ENCODE data around the gene ESYT2. TPM values are rescaled to one million over a fixed set of nuclear protein-coding genes. Genes with fewer than 3 reads are reported as not detected.
A peak's percentile ranks its signal among the peaks of the same experiment; 100 is the strongest.

Gene ESYT2
- total RNA-seq, 2 donors from 2014 or later: 24.4 to 31.8 TPM

- Mint-ChIP-seq H3K9me3 (no peaks in the 10 kb centered on the region), H3K27ac (no peak overlapping the region), H3K4me3 (no peak overlapping the region), H3K36me3 (no peaks in the 10 kb centered on the region), H3K4me1 (ENCODE audit: low read depth in 2 of 2) (peaks cover 0 to 10% of the 10 kb centered on the region in 2 donors), H3K27me3 (no peaks in the 10 kb centered on the region)
- no peak for DNase-seq (ENCODE audit: low spot score)
- no peak for ATAC-seq
Measured at GRCh38 chr7:158771213-158771834, 58.0 kb downstream of the ESYT2 start.

GRCh38 chr7:158767707-158768106, 61.6 kb downstream of the ESYT2 start:
- Mint-ChIP-seq H3K4me1 (ENCODE audit: low read depth in 2 of 2) (peaks cover 0 to 6% of the 10 kb centered on the region in 2 donors), H3K9me3 (no peaks in the 10 kb centered on the region), H3K4me3 (no peak overlapping the region), H3K27ac (peak overlapping the region in 1 of 2 donors; percentile 12), H3K36me3 (no peaks in the 10 kb centered on the region), H3K27me3 (no peaks in the 10 kb centered on the region)
- DNase-seq (ENCODE audit: low spot score): no peak
- ATAC-seq: no peak

GRCh38 chr7:158766570-158767281, 62.6 kb downstream of the ESYT2 start:
- H3K36me3 Mint-ChIP-seq: no peaks in the 10 kb centered on the region
- peaks cover 0 to 6% of the 10 kb centered on the region in 2 donors for H3K4me1 Mint-ChIP-seq (ENCODE audit: low read depth in 2 of 2)
- no peaks in the 10 kb centered on the region for H3K9me3 Mint-ChIP-seq
- no peak overlapping the region for H3K4me3 Mint-ChIP-seq
- ATAC-seq (no peak), DNase-seq (ENCODE audit: low spot score) (no peak)
- peak overlapping the region; percentile 12 to 19 for H3K27ac Mint-ChIP-seq
- no peaks in the 10 kb centered on the region for H3K27me3 Mint-ChIP-seq

- Mint-ChIP-seq H3K4me1 (ENCODE audit: low read depth in 2 of 2) (peaks cover 0 to 4% of the 10 kb centered on the region in 2 donors), H3K4me3 (no peak overlapping the region), H3K36me3 (no peaks in the 10 kb centered on the region), H3K27me3 (no peaks in the 10 kb centered on the region), H3K9me3 (no peaks in the 10 kb centered on the region), H3K27ac (peak overlapping the region in 1 of 2 donors; percentile 21)
- ATAC-seq (peak in 1 of 2 donors; percentile 49), DNase-seq (ENCODE audit: low spot score) (no peak)
Measured at GRCh38 chr7:158765020-158765419, 64.3 kb downstream of the ESYT2 start.

GRCh38 chr7:158763454-158764033, 65.8 kb downstream of the ESYT2 start:
- Mint-ChIP-seq H3K27me3 (no peaks in the 10 kb centered on the region), H3K4me3 (no peak overlapping the region), H3K4me1 (ENCODE audit: low read depth in 2 of 2) (peaks cover 0 to 7% of the 10 kb centered on the region in 2 donors), H3K27ac (no peak overlapping the region), H3K36me3 (no peaks in the 10 kb centered on the region), H3K9me3 (no peaks in the 10 kb centered on the region)
- ATAC-seq (no peak), DNase-seq (ENCODE audit: low spot score) (no peak)

GRCh38 chr7:158761945-158762344, 67.4 kb downstream of the ESYT2 start:
- Mint-ChIP-seq H3K27me3 (no peaks in the 10 kb centered on the region), H3K4me1 (ENCODE audit: low read depth in 2 of 2) (peaks cover 0 to 9% of the 10 kb centered on the region in 2 donors), H3K9me3 (no peaks in the 10 kb centered on the region), H3K4me3 (no peak overlapping the region), H3K27ac (no peak overlapping the region), H3K36me3 (no peaks in the 10 kb centered on the region)
- no peak for ATAC-seq
- DNase-seq (ENCODE audit: low spot score): no peak

GRCh38 chr7:158760936-158761335, 68.4 kb downstream of the ESYT2 start:
- Mint-ChIP-seq H3K4me1 (ENCODE audit: low read depth in 2 of 2) (peaks cover 0 to 9% of the 10 kb centered on the region in 2 donors), H3K36me3 (no peaks in the 10 kb centered on the region), H3K4me3 (no peak overlapping the region), H3K27me3 (no peaks in the 10 kb centered on the region), H3K9me3 (no peaks in the 10 kb centered on the region), H3K27ac (no peak overlapping the region)
- ATAC-seq (no peak), DNase-seq (ENCODE audit: low spot score) (no peak)

GRCh38 chr7:158760445-158760764, 68.9 kb downstream of the ESYT2 start:
- no peaks in the 10 kb centered on the region for H3K36me3 Mint-ChIP-seq
- H3K4me1 Mint-ChIP-seq (ENCODE audit: low read depth in 2 of 2): peaks cover 0 to 9% of the 10 kb centered on the region in 2 donors
- H3K27ac Mint-ChIP-seq: no peak overlapping the region

GRCh38 chr7:158759749-158760444, 69.4 kb downstream of the ESYT2 start:
- no peaks in the 10 kb centered on the region for H3K9me3 Mint-ChIP-seq
- no peaks in the 10 kb centered on the region for H3K36me3 Mint-ChIP-seq
- no peak overlapping the region for H3K27ac Mint-ChIP-seq
- DNase-seq (ENCODE audit: low spot score) (no peak), ATAC-seq (no peak)
- H3K27me3 Mint-ChIP-seq: no peaks in the 10 kb centered on the region
- no peak overlapping the region for H3K4me3 Mint-ChIP-seq
- H3K4me1 Mint-ChIP-seq (ENCODE audit: low read depth in 2 of 2): peaks cover 3 to 10% of the 10 kb centered on the region in 2 donors

More at GRCh38 chr7:158760445-158760764, 68.9 kb downstream of the ESYT2 start:
- H3K9me3 Mint-ChIP-seq: no peaks in the 10 kb centered on the region
- no peak for DNase-seq (ENCODE audit: low spot score)
- ATAC-seq: no peak
- no peak overlapping the region for H3K4me3 Mint-ChIP-seq
- H3K27me3 Mint-ChIP-seq: no peaks in the 10 kb centered on the region

- no peaks in the 10 kb centered on the region for H3K36me3 Mint-ChIP-seq
- ATAC-seq (no peak), DNase-seq (ENCODE audit: low spot score) (no peak)
- H3K27ac Mint-ChIP-seq: no peak overlapping the region
- no peaks in the 10 kb centered on the region for H3K27me3 Mint-ChIP-seq
- H3K4me3 Mint-ChIP-seq: no peak overlapping the region
- H3K9me3 Mint-ChIP-seq: no peaks in the 10 kb centered on the region
- peaks cover 6 to 12% of the 10 kb centered on the region in 2 donors for H3K4me1 Mint-ChIP-seq (ENCODE audit: low read depth in 2 of 2)
Measured at GRCh38 chr7:158759245-158759614, 70.1 kb downstream of the ESYT2 start.

GRCh38 chr7:158758586-158759244, 70.6 kb downstream of the ESYT2 start:
- no peak for DNase-seq (ENCODE audit: low spot score)
- no peaks in the 10 kb centered on the region for H3K27me3 Mint-ChIP-seq
- H3K4me3 Mint-ChIP-seq: no peak overlapping the region

GRCh38 chr7:158757404-158757989, 71.8 kb downstream of the ESYT2 start:
- Mint-ChIP-seq H3K36me3 (no peaks in the 10 kb centered on the region), H3K27ac (peak overlapping the region in 1 of 2 donors; percentile 27), H3K4me3 (no peak overlapping the region), H3K27me3 (no peaks in the 10 kb centered on the region), H3K4me1 (ENCODE audit: low read depth in 2 of 2) (peaks cover 6 to 12% of the 10 kb centered on the region in 2 donors), H3K9me3 (no peaks in the 10 kb centered on the region)
- DNase-seq (ENCODE audit: low spot score): no peak
- no peak for ATAC-seq

More at GRCh38 chr7:158758586-158759244, 70.6 kb downstream of the ESYT2 start:
- H3K9me3 Mint-ChIP-seq: no peaks in the 10 kb centered on the region
- ATAC-seq: peak in 1 of 2 donors; percentile 52
- no peak overlapping the region for H3K27ac Mint-ChIP-seq
- peaks cover 6 to 12% of the 10 kb centered on the region in 2 donors for H3K4me1 Mint-ChIP-seq (ENCODE audit: low read depth in 2 of 2)
- no peaks in the 10 kb centered on the region for H3K36me3 Mint-ChIP-seq

GRCh38 chr7:158754746-158755444, 74.4 kb downstream of the ESYT2 start:
- no peak for ATAC-seq
- Mint-ChIP-seq H3K9me3 (no peaks in the 10 kb centered on the region), H3K36me3 (no peaks in the 10 kb centered on the region), H3K27me3 (no peaks in the 10 kb centered on the region), H3K4me1 (ENCODE audit: low read depth in 2 of 2) (peaks cover 6 to 12% of the 10 kb centered on the region in 2 donors), H3K4me3 (no peak overlapping the region), H3K27ac (peak overlapping the region; percentile 6 to 50)
- DNase-seq (ENCODE audit: low spot score): no peak

All from natural killer cell treated with Interleukin-12 subunit alpha and Interleukin-12 subunit beta and Interleukin-15 and Interleukin-18, amount 100 ng/mL, for 72 hours (primary cell).